A549 (cell line): ENCODE results near the gene SMG5.

Experiments
- CBX2 ChIP-seq: fragments of 200-600 bp; sonication (generic); IDR thresholded peaks from 2 replicates; pipeline ENCODE4 v1.6.1; 2016; ENCODE audit warnings: low read depth, mild to moderate bottlenecking, borderline replicate concordance
- CBX8 ChIP-seq: fragments of 200-600 bp; sonication (generic); IDR thresholded peaks from 2 replicates; pipeline ENCODE4 v1.6.1; 2016
- CTCF ChIP-seq: fragments of >200 bp; sonication (Bioruptor Twin); formaldehyde crosslinking; IDR thresholded peaks from 3 replicates; pipeline ENCODE4 v1.5.1; 2016
- ELK1 ChIP-seq: fragments of 150-350 bp; IDR thresholded peaks from 2 replicates; pipeline ENCODE4 v1.6.1; 2014; ENCODE audit warnings: low read depth, mild to moderate bottlenecking, low read length
- ESRRA ChIP-seq: fragments of 150-350 bp; IDR thresholded peaks from 2 replicates; pipeline ENCODE4 v1.6.1; 2014; ENCODE audit warnings: mild to moderate bottlenecking, low read length, borderline replicate concordance
- HOXA7 ChIP-seq: fragments of 250-450 bp; sonication (Bioruptor Pico); IDR thresholded peaks from 2 replicates; pipeline ENCODE4 v1.5.0; 2020; ENCODE audit warnings: mild to moderate bottlenecking, moderate library complexity
- POLR2A ChIP-seq: IDR thresholded peaks from 2 replicates; pipeline ENCODE4 v1.6.1; 2012; ENCODE audit warnings: mild to moderate bottlenecking, low read length
- RAD21 ChIP-seq, 2 experiments: fragments of >200 bp in 1 of 2; sonication (Bioruptor Twin) in 1 of 2; formaldehyde crosslinking in 1 of 2; IDR thresholded peaks in 1 of 2; conservative IDR thresholded peaks in 1 of 2; 2 replicates in 1 of 2; 3 replicates in 1 of 2; pipeline ENCODE4 v1.6.1; 2012 to 2018; ENCODE audit warnings: inconsistent platforms in 1 of 2
- RARB ChIP-seq: fragments of 250-450 bp; sonication (Bioruptor Pico); IDR thresholded peaks from 2 replicates; pipeline ENCODE4 v1.8.0; 2021; ENCODE audit warnings: mild to moderate bottlenecking, moderate library complexity
- REST ChIP-seq: fragments of 200-600 bp; sonication (generic); IDR thresholded peaks from 2 replicates; pipeline ENCODE4 v1.6.1; 2016; ENCODE audit warnings: antibody characterized with exemption, mild to moderate bottlenecking, moderate library complexity
- ZFP36 ChIP-seq: fragments of 450-650 bp; IDR thresholded peaks from 2 replicates; pipeline ENCODE4 v1.6.1; 2014; ENCODE audit warnings: borderline replicate concordance; ENCODE audit not compliant: partially characterized antibody

- TF ChIP-seq ZFP36: no peak
- TF ChIP-seq CTCF: no peak
- no peak for TF ChIP-seq RAD21 (conservative IDR thresholded peaks at IDR 0.05 in 1 of 2, IDR thresholded peaks at IDR 0.05 in 1 of 2)
- no peak for TF ChIP-seq REST
- no peak for TF ChIP-seq CBX2
- no peak for TF ChIP-seq POLR2A
- no peak for TF ChIP-seq HOXA7 (CRISPR knock-in tag)
- no peak for TF ChIP-seq ESRRA
- no peak for TF ChIP-seq RARB
- no peak for TF ChIP-seq ELK1
- TF ChIP-seq CBX8: no peak
Measured at GRCh38 chr1:156281281-156281680, 1.3 kb downstream of the SMG5 start.
